HG03520 (cell line): Measurements from ENCODE around the gene AGO3.

ENCODE experiments used
- ATAC-seq: cut with Tn5 transposase; IDR thresholded peaks from one replicate; pipeline ENCODE4 v1.9.1; 2021; ENCODE audit warnings: mild to moderate bottlenecking, moderate library complexity; ENCODE audit not compliant: unreplicated experiment

The AGO3 gene

GRCh38 chr1:36093929-36094328 lies 163.0 kb downstream of the AGO3 start:
- ATAC-seq, result no peak

GRCh38 chr1:36094621-36095061 lies 163.7 kb downstream of the AGO3 start:
- ATAC-seq, result no peak

GRCh38 chr1:36095760-36096405 lies 165.0 kb downstream of the AGO3 start:
- no peak for ATAC-seq

- ATAC-seq, result no peak
Measured at GRCh38 chr1:36096500-36097432, 165.9 kb downstream of the AGO3 start.

- no peak for ATAC-seq
Measured at GRCh38 chr1:36097693-36098585, 167.0 kb downstream of the AGO3 start.

GRCh38 chr1:36098650-36099365 lies 167.9 kb downstream of the AGO3 start:
- ATAC-seq, result no peak

GRCh38 chr1:36099681-36100341 lies 168.9 kb downstream of the AGO3 start:
- no peak for ATAC-seq

- no peak for ATAC-seq
Measured at GRCh38 chr1:36100376-36100775, 169.5 kb downstream of the AGO3 start.

- no peak for ATAC-seq
Measured at GRCh38 chr1:36101546-36101945, 170.6 kb downstream of the AGO3 start.

- no peak for ATAC-seq
Measured at GRCh38 chr1:36106269-36106668, 175.4 kb downstream of the AGO3 start.

GRCh38 chr1:36107394-36107793 lies 176.5 kb downstream of the AGO3 start:
- ATAC-seq, result no peak

GRCh38 chr1:36108314-36108713 lies 177.4 kb downstream of the AGO3 start:
- no peak for ATAC-seq

GRCh38 chr1:36109041-36109679 lies 178.3 kb downstream of the AGO3 start:
- no peak for ATAC-seq

- ATAC-seq, result no peak
Measured at GRCh38 chr1:36111151-36111550, 180.2 kb downstream of the AGO3 start.

GRCh38 chr1:36112823-36113222 lies 181.9 kb downstream of the AGO3 start:
- no peak for ATAC-seq

- ATAC-seq, result no peak
Measured at GRCh38 chr1:36114371-36114770, 183.5 kb downstream of the AGO3 start.

- ATAC-seq, result no peak
Measured at GRCh38 chr1:36115200-36115669, 184.3 kb downstream of the AGO3 start.

- no peak for ATAC-seq
Measured at GRCh38 chr1:36115931-36116330, 185.0 kb downstream of the AGO3 start.

- ATAC-seq, result no peak
Measured at GRCh38 chr1:36116901-36117300, 186.0 kb downstream of the AGO3 start.
